Ureter (tissue), 1 donor: ENCODE data around the gene LRRC56. TPM values are rescaled to one million over a fixed set of nuclear protein-coding genes. Genes with fewer than 3 reads are reported as not detected.

Experiments used
- DNase-seq: peaks from one replicate; pipeline ENCODE4 v3.0.0-alpha.2; 2020; ENCODE audit warnings: low spot score
- total RNA-seq: library from RNA; stranded (reverse); gene quantifications from one replicate; pipeline ENCODE4 v1.2.4, GENCODE V29; 2023
- donor health status: DM: yes; HTN: yes; CAD: no.

LRRC56 gene
- total RNA-seq, 1 donor from 2014 or later = 3.4 TPM

GRCh38 chr11:575313-575995, 38.1 kb downstream of the LRRC56 start:
- no peak for DNase-seq

GRCh38 chr11:575996-576768, 38.9 kb downstream of the LRRC56 start, which contains the start of gene PHRF1:
Gene PHRF1 (plus strand): TSS chr11:576470. CDS start chr11:581513, 5,043 bp downstream.
- DNase-seq = peak; percentile 97

- no peak for DNase-seq
These were observed 39.7 kb downstream of the LRRC56 start for GRCh38 chr11:576811-577610.

- no peak for DNase-seq
These were observed 40.2 kb downstream of the LRRC56 start for GRCh38 chr11:577611-577894.

GRCh38 chr11:578276-579035, 41.1 kb downstream of the LRRC56 start:
- no peak for DNase-seq

GRCh38 chr11:579830-580601, 42.7 kb downstream of the LRRC56 start:
- no peak for DNase-seq

GRCh38 chr11:581342-581741, 44.0 kb downstream of the LRRC56 start:
- no peak for DNase-seq

GRCh38 chr11:581752-582151, 44.4 kb downstream of the LRRC56 start:
- no peak for DNase-seq

- DNase-seq = no peak
These were observed 47.0 kb downstream of the LRRC56 start for GRCh38 chr11:584287-584686.

- DNase-seq = no peak
These were observed 49.3 kb downstream of the LRRC56 start for GRCh38 chr11:586376-587316.

GRCh38 chr11:587546-587945, 50.2 kb downstream of the LRRC56 start:
- DNase-seq = no peak

GRCh38 chr11:587978-588380, 50.7 kb downstream of the LRRC56 start:
- no peak for DNase-seq

GRCh38 chr11:589798-590197, 52.5 kb downstream of the LRRC56 start:
- DNase-seq = no peak

- no peak for DNase-seq
These were observed 53.7 kb downstream of the LRRC56 start for GRCh38 chr11:590997-591396.

GRCh38 chr11:592501-592900, 55.2 kb downstream of the LRRC56 start:
- no peak for DNase-seq

GRCh38 chr11:592918-593317, 55.6 kb downstream of the LRRC56 start:
- no peak for DNase-seq

GRCh38 chr11:593347-593746, 56.0 kb downstream of the LRRC56 start:
- no peak for DNase-seq

- DNase-seq = no peak
These were observed 58.1 kb downstream of the LRRC56 start for GRCh38 chr11:595400-595799.

GRCh38 chr11:596374-596773, 59.0 kb downstream of the LRRC56 start:
- no peak for DNase-seq

GRCh38 chr11:597166-597725, 59.9 kb downstream of the LRRC56 start:
- no peak for DNase-seq
